Measurements from ENCODE around the gene BUB1B.

The BUB1B gene

DNA sequence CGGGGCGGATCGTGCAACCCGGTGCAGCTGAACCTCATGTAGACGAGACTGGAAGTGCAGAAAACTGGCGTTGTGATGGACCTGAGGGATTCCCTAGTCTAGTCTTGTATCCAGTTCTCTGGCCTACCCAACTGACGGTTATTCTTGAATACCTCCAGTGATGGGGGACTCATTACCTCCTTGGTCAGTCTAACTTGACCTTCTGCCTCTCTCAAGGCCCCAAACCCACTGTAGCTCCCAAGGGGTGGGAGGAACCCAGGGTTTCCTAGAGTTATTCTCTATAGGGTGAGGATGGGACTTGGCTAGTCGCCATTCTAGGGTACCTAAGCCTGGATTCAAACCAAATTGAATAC is 89.4 kb downstream of the BUB1B start:
- TF ChIP-seq, protein P1, sequence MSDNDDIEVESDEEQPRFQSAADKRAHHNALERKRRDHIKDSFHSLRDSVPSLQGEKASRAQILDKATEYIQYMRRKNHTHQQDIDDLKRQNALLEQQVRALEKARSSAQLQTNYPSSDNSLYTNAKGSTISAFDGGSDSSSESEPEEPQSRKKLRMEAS (IDR thresholded peaks at IDR 0.05; ENCODE audit: low read depth, low read length): no peak
- TF ChIP-seq MYC (IDR thresholded peaks at IDR 0.05; ENCODE audit: low read depth, low read length): no peak
- TF ChIP-seq, protein P2, sequence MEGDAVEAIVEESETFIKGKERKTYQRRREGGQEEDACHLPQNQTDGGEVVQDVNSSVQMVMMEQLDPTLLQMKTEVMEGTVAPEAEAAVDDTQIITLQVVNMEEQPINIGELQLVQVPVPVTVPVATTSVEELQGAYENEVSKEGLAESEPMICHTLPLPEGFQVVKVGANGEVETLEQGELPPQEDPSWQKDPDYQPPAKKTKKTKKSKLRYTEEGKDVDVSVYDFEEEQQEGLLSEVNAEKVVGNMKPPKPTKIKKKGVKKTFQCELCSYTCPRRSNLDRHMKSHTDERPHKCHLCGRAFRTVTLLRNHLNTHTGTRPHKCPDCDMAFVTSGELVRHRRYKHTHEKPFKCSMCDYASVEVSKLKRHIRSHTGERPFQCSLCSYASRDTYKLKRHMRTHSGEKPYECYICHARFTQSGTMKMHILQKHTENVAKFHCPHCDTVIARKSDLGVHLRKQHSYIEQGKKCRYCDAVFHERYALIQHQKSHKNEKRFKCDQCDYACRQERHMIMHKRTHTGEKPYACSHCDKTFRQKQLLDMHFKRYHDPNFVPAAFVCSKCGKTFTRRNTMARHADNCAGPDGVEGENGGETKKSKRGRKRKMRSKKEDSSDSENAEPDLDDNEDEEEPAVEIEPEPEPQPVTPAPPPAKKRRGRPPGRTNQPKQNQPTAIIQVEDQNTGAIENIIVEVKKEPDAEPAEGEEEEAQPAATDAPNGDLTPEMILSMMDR (IDR thresholded peaks at IDR 0.05; ENCODE audit: low read depth, low read length): no peak
- TF ChIP-seq POLR2A (IDR thresholded peaks at IDR 0.05; ENCODE audit: extremely low read depth, insufficient read length): no peak
- no peak overlapping the region for H3K4me3 ChIP-seq (ENCODE audit: low read depth, low read length)
- DNase-seq (ENCODE audit: low read depth): no peak

DNA sequence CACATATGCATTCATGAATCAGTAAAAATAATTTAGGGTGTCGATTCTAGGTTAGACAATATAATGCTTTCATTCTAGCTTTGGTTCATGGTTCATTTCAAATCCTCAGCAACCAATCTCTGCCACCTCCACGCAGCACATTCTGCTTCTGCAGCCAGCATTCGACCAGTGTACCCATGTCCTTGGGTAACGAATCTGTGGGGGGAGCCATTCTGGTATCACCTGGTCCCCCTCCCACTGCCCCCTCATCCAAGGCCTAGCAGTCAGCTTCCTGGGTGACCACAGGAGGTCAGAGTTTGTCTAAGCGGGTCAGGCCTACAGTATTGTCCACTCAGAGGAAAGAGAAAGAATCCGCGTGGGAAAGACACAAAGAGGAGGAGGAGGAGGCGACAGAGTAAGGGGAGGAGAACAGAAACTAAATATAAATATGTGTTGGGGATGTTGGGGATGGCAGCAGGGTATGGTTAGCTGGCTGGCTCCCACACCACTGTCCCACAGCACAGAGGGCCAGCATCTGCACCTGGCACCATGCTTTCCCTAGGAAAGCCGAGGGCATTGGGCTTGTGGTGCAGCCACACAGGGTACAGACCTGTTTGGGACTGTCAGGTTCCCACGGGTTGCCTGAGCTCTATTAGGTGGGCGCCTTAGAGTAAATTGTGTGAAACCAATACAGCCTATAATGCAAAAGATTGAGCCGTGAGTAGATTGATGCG is 90.1 kb downstream of the BUB1B start:
- TF ChIP-seq POLR2A (IDR thresholded peaks at IDR 0.05; ENCODE audit: extremely low read depth, insufficient read length): no peak
- no peak for TF ChIP-seq MYC (IDR thresholded peaks at IDR 0.05; ENCODE audit: low read depth, low read length)
- TF ChIP-seq, protein P2 (IDR thresholded peaks at IDR 0.05; ENCODE audit: low read depth, low read length): no peak
- TF ChIP-seq, protein P1 (IDR thresholded peaks at IDR 0.05; ENCODE audit: low read depth, low read length): no peak
- DNase-seq (ENCODE audit: low read depth): no peak
- no peak overlapping the region for H3K4me3 ChIP-seq (ENCODE audit: low read depth, low read length)

DNA sequence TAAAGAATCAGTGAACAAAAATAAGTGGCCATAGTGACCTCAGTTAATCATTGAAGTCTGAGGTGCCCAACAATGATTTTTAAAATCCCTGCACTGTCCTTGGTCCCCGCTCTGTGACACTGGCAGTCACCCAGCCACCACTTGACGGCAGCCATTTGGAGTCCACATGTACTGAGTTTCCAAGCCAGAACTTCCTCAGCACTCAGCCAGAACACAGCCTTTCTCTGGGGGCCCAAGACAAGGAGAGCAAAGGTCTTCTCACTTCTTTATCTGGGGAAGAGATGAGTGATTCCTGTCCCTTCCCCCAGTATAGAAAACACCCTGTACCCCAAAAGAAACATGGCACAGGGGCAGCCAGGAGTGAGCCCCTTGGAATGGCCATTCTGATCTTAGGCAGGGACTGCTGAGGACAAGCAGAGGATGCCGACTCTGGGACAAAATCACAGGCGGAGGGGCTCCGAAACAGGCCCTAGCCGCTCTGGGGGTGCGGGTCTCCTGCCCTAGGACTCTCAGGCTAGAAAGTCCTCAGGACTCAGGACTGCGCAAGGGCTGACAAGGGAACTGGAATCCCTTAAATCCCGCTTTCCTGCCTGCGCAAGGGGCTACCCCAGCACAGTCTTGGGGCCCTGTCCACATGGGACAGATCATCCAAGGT is 90.7 kb downstream of the BUB1B start:
- DNase-seq (ENCODE audit: low read depth): no peak
- no peak for TF ChIP-seq MYC (IDR thresholded peaks at IDR 0.05; ENCODE audit: low read depth, low read length)
- TF ChIP-seq, protein P2 (IDR thresholded peaks at IDR 0.05; ENCODE audit: low read depth, low read length): no peak
- TF ChIP-seq POLR2A (IDR thresholded peaks at IDR 0.05; ENCODE audit: extremely low read depth, insufficient read length): no peak
- TF ChIP-seq, protein P1 (IDR thresholded peaks at IDR 0.05; ENCODE audit: low read depth, low read length): no peak
- no peak overlapping the region for H3K4me3 ChIP-seq (ENCODE audit: low read depth, low read length)

DNA sequence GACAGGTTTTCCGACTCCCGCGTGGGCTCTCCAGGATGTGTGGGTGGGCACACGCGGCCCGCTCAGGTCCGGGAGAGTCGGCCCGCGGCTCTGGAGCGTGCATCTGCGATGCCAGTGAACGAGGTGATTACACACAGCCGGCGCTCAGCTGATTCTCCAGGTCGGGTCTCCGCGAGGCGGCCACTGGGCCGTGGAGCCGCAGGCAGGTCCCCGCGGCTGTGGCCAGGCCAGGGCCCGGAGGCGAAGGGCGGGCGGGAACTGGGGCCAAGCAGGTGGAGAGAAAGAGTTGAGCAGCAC is 91.2 kb downstream of the BUB1B start:
- TF ChIP-seq, protein P2 (IDR thresholded peaks at IDR 0.05; ENCODE audit: low read depth, low read length): no peak
- TF ChIP-seq POLR2A (IDR thresholded peaks at IDR 0.05; ENCODE audit: extremely low read depth, insufficient read length) (no peak), MYC (IDR thresholded peaks at IDR 0.05; ENCODE audit: low read depth, low read length) (no peak)
- TF ChIP-seq, protein P1 (IDR thresholded peaks at IDR 0.05; ENCODE audit: low read depth, low read length): no peak
- no peak overlapping the region for H3K4me3 ChIP-seq (ENCODE audit: low read depth, low read length)
- DNase-seq (ENCODE audit: low read depth): no peak

DNA sequence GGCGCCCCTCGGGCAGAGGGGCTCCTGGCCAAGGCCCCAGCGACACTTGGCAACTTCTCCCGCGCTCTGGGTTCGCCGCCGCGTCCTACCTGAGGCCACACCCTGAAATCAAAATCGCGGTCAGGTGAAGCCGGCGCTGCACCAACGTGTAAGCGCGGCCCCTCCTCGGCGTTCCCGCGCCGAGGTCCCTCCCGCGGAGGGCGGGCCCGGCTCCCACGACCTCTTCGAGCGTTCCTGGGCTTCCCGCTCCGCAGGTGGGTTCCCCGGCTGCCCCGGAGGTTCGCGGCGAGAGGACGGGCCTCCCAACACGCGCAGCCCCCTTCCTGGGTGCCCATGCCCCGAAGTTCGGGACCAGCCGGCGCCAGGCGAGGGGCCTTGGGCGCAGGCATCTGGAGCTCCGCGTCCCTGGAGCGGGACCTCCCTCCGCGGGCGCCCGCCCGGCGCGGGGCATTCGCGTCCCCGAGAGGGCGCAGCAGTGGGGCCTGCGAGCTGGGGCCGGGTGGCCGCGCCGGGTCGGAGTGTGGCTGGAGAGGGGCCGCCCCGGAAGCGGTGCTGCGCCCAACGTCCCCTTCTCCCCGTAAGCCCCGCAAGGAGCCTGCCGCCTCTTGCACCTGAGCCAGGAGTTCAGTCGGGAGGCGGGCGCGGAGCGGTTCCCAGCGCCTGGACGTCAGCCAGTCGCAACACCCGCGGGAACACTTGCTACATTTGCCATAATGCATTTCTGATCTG is 91.7 kb downstream of the BUB1B start:
- no peak for DNase-seq (ENCODE audit: low read depth)
- no peak overlapping the region for H3K4me3 ChIP-seq (ENCODE audit: low read depth, low read length)
- TF ChIP-seq, protein P2 (IDR thresholded peaks at IDR 0.05; ENCODE audit: low read depth, low read length): no peak
- TF ChIP-seq, protein P1 (IDR thresholded peaks at IDR 0.05; ENCODE audit: low read depth, low read length): no peak
- TF ChIP-seq POLR2A (IDR thresholded peaks at IDR 0.05; ENCODE audit: extremely low read depth, insufficient read length): no peak
- TF ChIP-seq MYC (IDR thresholded peaks at IDR 0.05; ENCODE audit: low read depth, low read length): no peak

Data from NB4 (cell line).